Erythroblast (primary cell): ENCODE data around the gene THBS1.

Experiments used
- DNase-seq, 2 experiments: peaks; one replicate each; lab custom pipeline; 2025; lab: John Stamatoyannopoulos, UW
- GATA1 ChIP-seq: IDR thresholded peaks from 2 replicates; pipeline ENCODE4 v1.6.1; 2011; ENCODE audit warnings: low read depth, mild to moderate bottlenecking, control low read depth, low read length, moderate library complexity
- POLR2A ChIP-seq: IDR thresholded peaks from 2 replicates; pipeline ENCODE4 v1.6.1; 2011; ENCODE audit warnings: mild to moderate bottlenecking, low read length

Gene THBS1

DNA sequence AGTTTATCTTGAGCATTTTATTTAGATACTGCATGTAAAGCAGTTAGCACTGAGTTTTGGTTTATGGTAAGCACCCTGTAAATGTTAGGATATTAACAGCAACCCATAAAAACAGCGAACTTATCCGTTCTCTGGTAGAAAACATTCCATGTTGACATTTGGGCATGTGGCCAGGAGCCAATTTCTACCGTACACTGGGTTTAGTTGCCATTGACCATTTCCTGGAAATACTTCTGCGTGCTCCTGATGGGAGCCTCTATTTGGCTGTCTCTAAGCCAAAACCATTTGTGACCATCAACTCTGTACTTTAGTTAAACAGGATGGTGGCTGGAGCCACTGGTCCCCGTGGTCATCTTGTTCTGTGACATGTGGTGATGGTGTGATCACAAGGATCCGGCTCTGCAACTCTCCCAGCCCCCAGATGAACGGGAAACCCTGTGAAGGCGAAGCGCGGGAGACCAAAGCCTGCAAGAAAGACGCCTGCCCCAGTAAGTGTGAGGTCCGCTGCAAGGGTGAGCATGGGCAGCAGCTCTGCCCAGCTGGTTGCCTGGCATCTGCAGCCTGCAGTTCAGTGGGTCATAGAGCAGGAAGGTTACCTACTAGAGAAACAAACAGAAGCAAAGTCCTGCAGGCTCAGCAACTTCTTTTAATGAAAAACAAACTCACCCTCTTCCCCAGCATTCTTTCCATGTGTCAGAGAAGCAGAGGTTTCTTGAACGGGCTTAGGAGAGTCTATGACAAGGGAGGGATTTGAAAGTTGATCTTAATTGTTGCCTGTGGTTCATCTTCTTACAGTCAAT lies 7.1 kb downstream of the THBS1 start:
- TF ChIP-seq GATA1 = no peak
- no peak for TF ChIP-seq POLR2A
- no peak for DNase-seq

GRCh38 chr15:39588531-39589192 lies 7.8 kb downstream of the THBS1 start:
- TF ChIP-seq GATA1 = no peak
- TF ChIP-seq POLR2A = no peak

DNA sequence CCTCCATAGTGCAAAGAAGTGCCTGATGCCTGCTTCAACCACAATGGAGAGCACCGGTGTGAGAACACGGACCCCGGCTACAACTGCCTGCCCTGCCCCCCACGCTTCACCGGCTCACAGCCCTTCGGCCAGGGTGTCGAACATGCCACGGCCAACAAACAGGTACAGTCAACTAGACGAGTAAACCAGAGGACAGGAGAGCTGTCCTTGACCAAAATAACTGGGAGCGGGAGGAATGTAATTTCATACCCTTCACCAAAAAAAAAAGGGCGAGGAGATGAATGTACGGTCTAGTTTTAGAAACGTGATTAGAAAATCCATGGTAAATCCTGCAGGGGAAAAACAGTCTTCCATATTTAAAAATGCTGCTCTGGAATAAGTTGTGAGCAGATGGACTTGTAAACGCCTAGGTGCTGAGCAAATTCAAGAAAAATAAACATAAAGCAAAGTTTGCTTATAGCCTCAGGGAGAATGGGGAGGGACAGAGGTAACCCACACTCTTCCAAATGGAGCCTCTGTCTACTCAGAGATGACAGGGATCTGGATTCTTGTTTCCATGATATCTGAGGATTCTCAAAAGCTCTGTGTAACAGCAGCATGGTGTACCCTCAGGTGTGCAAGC lies 8.4 kb downstream of the THBS1 start:
- no peak for TF ChIP-seq POLR2A
- no peak for TF ChIP-seq GATA1
- DNase-seq = no peak

More at GRCh38 chr15:39588531-39589192, 7.8 kb downstream of the THBS1 start:
- DNase-seq = no peak

GRCh38 chr15:39589815-39590644 lies 9.2 kb downstream of the THBS1 start:
- no peak for DNase-seq
- TF ChIP-seq GATA1 = no peak
- no peak for TF ChIP-seq POLR2A

DNA sequence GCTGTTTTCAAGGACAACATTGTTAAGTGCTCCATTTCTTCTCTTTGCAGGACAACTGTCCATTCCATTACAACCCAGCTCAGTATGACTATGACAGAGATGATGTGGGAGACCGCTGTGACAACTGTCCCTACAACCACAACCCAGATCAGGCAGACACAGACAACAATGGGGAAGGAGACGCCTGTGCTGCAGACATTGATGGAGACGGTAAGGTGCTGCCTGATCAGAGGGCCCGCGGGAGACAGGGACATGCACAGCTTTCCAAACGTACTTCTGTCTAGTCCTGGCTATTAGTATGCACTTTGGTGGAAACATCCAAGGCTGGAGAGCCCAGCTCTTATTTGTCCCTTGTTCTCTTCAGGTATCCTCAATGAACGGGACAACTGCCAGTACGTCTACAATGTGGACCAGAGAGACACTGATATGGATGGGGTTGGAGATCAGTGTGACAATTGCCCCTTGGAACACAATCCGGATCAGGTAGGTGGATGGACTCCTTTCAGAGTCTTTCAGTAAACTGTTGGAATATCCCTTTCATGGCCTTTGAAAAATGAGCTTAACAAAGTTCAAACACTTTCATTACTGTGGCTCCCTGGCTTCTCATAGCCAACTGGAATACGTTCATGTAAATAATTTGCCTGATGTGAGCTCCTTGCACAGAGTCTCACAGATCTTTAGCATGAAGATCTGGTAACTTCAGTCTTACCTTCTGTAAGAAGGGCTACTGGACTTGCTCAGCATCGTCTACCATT lies 10.4 kb downstream of the THBS1 start:
- no peak for DNase-seq
- TF ChIP-seq GATA1 (no peak), POLR2A (no peak)

DNA sequence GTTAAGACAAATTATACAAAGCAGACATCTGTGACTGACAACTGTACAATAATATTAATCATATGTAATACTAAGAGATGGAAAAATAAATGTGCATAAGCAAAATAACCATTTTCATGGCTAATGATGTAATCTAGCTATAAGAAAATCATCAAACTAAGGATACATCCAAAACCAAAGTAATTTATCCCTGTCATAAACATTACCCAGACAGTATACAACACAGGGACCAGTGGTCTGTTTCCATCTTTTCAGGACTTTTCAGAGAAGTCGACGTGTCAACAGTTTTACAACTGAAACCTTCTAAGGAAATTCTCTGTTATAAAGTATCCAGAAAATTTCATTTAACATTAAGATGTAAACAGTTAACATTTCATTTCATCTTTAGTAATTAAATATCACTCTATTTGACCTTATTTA lies 11.0 kb downstream of the THBS1 start:
- DNase-seq = no peak
- TF ChIP-seq GATA1 (no peak), POLR2A (no peak)

GRCh38 chr15:39592500-39592899 lies 11.6 kb downstream of the THBS1 start:
- no peak for DNase-seq
- TF ChIP-seq GATA1 (no peak), POLR2A (no peak)

DNA sequence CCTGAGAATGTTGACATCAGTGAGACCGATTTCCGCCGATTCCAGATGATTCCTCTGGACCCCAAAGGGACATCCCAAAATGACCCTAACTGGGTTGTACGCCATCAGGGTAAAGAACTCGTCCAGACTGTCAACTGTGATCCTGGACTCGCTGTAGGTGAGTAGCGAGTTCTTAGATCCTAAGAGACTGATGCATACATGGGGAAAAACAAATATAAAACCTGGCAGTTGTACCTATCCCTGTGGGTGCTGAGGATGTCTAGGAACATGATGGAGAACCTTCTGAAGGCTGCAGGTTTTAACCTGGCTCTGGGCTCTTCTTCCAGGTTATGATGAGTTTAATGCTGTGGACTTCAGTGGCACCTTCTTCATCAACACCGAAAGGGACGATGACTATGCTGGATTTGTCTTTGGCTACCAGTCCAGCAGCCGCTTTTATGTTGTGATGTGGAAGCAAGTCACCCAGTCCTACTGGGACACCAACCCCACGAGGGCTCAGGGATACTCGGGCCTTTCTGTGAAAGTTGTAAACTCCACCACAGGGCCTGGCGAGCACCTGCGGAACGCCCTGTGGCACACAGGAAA lies 12.3 kb downstream of the THBS1 start:
- no peak for DNase-seq
- TF ChIP-seq POLR2A = no peak
- TF ChIP-seq GATA1 = no peak

GRCh38 chr15:39593656-39594445 lies 13.0 kb downstream of the THBS1 start:
- DNase-seq = no peak
- TF ChIP-seq POLR2A (no peak), GATA1 (no peak)

GRCh38 chr15:39594446-39595337 lies 13.8 kb downstream of the THBS1 start:
- no peak for DNase-seq
- TF ChIP-seq GATA1 (no peak), POLR2A (no peak)

GRCh38 chr15:39595338-39596221 lies 14.7 kb downstream of the THBS1 start:
- TF ChIP-seq POLR2A (no peak), GATA1 (no peak)
- no peak for DNase-seq
